Measurements from ENCODE around the gene OXGR1. TPM values are rescaled to one million over a fixed set of nuclear protein-coding genes. Genes with fewer than 3 reads are reported as not detected.

The OXGR1 gene
- total RNA-seq, 1 donor from 2014 or later = 0.88 TPM

- no peaks in the 10 kb centered on the region for H3K4me1 ChIP-seq
- H3K27me3 ChIP-seq = peaks cover 25% of the 10 kb centered on the region
- H3K9me3 Mint-ChIP-seq = peaks cover 7% of the 10 kb centered on the region
- no peak overlapping the region for H3K4me3 ChIP-seq
- H3K36me3 Mint-ChIP-seq = no peaks in the 10 kb centered on the region
- H4K20me1 ChIP-seq (ENCODE audit: low read depth) = no peaks in the 10 kb centered on the region
- TF ChIP-seq EZH2phosphoT487 (IDR thresholded peaks at IDR 0.05) = no peak
- no peak for TF ChIP-seq EZH2 (IDR thresholded peaks at IDR 0.05)
- TF ChIP-seq, protein P1, sequence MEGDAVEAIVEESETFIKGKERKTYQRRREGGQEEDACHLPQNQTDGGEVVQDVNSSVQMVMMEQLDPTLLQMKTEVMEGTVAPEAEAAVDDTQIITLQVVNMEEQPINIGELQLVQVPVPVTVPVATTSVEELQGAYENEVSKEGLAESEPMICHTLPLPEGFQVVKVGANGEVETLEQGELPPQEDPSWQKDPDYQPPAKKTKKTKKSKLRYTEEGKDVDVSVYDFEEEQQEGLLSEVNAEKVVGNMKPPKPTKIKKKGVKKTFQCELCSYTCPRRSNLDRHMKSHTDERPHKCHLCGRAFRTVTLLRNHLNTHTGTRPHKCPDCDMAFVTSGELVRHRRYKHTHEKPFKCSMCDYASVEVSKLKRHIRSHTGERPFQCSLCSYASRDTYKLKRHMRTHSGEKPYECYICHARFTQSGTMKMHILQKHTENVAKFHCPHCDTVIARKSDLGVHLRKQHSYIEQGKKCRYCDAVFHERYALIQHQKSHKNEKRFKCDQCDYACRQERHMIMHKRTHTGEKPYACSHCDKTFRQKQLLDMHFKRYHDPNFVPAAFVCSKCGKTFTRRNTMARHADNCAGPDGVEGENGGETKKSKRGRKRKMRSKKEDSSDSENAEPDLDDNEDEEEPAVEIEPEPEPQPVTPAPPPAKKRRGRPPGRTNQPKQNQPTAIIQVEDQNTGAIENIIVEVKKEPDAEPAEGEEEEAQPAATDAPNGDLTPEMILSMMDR (IDR thresholded peaks at IDR 0.05) = no peak
- no peaks in the 10 kb centered on the region for H3K79me2 ChIP-seq (ENCODE audit: low read depth)
- no peak overlapping the region for H2AFZ ChIP-seq (replicated peaks)
- H3K9ac ChIP-seq = no peak overlapping the region
- H3K4me2 ChIP-seq = no peak overlapping the region
- H3K27ac Mint-ChIP-seq = no peak overlapping the region
- H3K4me1 Mint-ChIP-seq = no peaks in the 10 kb centered on the region
- H3K27ac ChIP-seq = no peak overlapping the region
- H3F3A ChIP-seq (ENCODE audit: low read depth) = no peaks in the 10 kb centered on the region
- H3K9me3 ChIP-seq (ENCODE audit: low read depth) = no peaks in the 10 kb centered on the region
- no peaks in the 10 kb centered on the region for H3K27me3 Mint-ChIP-seq (ENCODE audit: insufficient read depth, low read depth)
- H3K36me3 ChIP-seq = no peaks in the 10 kb centered on the region
- no peak overlapping the region for H3K4me3 Mint-ChIP-seq
- DNase-seq (ENCODE audit: low spot score) = no peak
These were observed 28.8 kb upstream of the OXGR1 start for GRCh38 chr13:97023117-97023516.

DNA sequence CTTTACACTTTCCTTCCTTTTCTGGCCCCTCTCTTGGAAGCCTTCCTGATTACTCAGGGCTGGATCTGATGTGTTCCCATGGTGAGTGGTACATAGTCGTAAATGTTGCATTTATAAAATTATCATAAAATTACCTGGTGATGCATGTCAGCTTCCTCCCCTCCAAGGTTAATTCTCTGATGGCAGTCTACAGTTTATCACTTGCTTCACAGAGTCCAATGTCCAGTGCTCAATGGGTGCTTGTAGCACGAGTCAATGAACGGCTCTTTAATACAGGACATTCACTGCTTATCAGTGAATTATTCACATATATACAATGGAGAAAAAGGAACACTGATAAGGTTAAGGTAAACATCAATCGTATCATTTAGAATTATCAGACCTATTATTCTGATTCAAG lies 27.0 kb upstream of the OXGR1 start:
- H3K27me3 Mint-ChIP-seq (ENCODE audit: insufficient read depth, low read depth) = no peaks in the 10 kb centered on the region
- peaks cover 7% of the 10 kb centered on the region for H3K9me3 Mint-ChIP-seq
- H3K27ac Mint-ChIP-seq = no peak overlapping the region
- H3F3A ChIP-seq (ENCODE audit: low read depth) = no peaks in the 10 kb centered on the region
- no peaks in the 10 kb centered on the region for H3K4me1 Mint-ChIP-seq
- DNase-seq (ENCODE audit: low spot score) = no peak
- TF ChIP-seq EZH2phosphoT487 (IDR thresholded peaks at IDR 0.05) (no peak), EZH2 (IDR thresholded peaks at IDR 0.05) (no peak)
- TF ChIP-seq, protein P1 (IDR thresholded peaks at IDR 0.05) = no peak
- H2AFZ ChIP-seq (replicated peaks) = no peak overlapping the region
- H3K79me2 ChIP-seq (ENCODE audit: low read depth) = no peaks in the 10 kb centered on the region
- no peaks in the 10 kb centered on the region for H3K4me1 ChIP-seq
- no peak overlapping the region for H3K4me3 Mint-ChIP-seq
- H3K9me3 ChIP-seq (ENCODE audit: low read depth) = no peaks in the 10 kb centered on the region
- no peak overlapping the region for H3K4me2 ChIP-seq
- H3K27me3 ChIP-seq = peaks cover 25% of the 10 kb centered on the region
- H3K36me3 ChIP-seq = no peaks in the 10 kb centered on the region
- no peaks in the 10 kb centered on the region for H3K36me3 Mint-ChIP-seq
- no peak overlapping the region for H3K27ac ChIP-seq
- H3K9ac ChIP-seq = no peak overlapping the region
- no peak overlapping the region for H3K4me3 ChIP-seq
- H4K20me1 ChIP-seq (ENCODE audit: low read depth) = no peaks in the 10 kb centered on the region

- Histone ChIP-seq H4K20me1 (ENCODE audit: low read depth) (no peaks in the 10 kb centered on the region), H3K27ac (no peak overlapping the region), H3K79me2 (ENCODE audit: low read depth) (no peaks in the 10 kb centered on the region), H2AFZ (replicated peaks) (no peak overlapping the region), H3K27me3 (peaks cover 25% of the 10 kb centered on the region), H3K9me3 (ENCODE audit: low read depth) (no peaks in the 10 kb centered on the region), H3F3A (ENCODE audit: low read depth) (no peaks in the 10 kb centered on the region), H3K4me1 (no peaks in the 10 kb centered on the region), H3K36me3 (no peaks in the 10 kb centered on the region), H3K9ac (no peak overlapping the region), H3K4me3 (no peak overlapping the region), H3K4me2 (no peak overlapping the region)
- Mint-ChIP-seq H3K9me3 (peaks cover 5% of the 10 kb centered on the region), H3K4me3 (no peak overlapping the region), H3K4me1 (no peaks in the 10 kb centered on the region), H3K36me3 (no peaks in the 10 kb centered on the region), H3K27ac (no peak overlapping the region), H3K27me3 (ENCODE audit: insufficient read depth, low read depth) (no peaks in the 10 kb centered on the region)
- TF ChIP-seq, protein P1 (IDR thresholded peaks at IDR 0.05) = no peak
- no peak for DNase-seq (ENCODE audit: low spot score)
These were observed 26.5 kb upstream of the OXGR1 start for GRCh38 chr13:97020689-97021240.
